PC-9 (cell line): ENCODE results near the gene SNRPE. TPM values are rescaled to one million over a fixed set of nuclear protein-coding genes. Genes with fewer than 3 reads are reported as not detected.

ENCODE experiments used
- Bru-seq: library from RNA; stranded (reverse); fragments of 400-500 nt; gene quantifications from one replicate; lab custom pipeline; 2021; lab: Mats Ljungman, UMichigan
- BruChase-seq, 2 experiments: library from RNA; stranded (reverse); fragments of 400-500 nt; gene quantifications; one replicate each; lab custom pipeline; 2021; lab: Mats Ljungman, UMichigan
- BruUV-seq: library from RNA; stranded (reverse); fragments of 400-500 nt; replicated peaks from 2 replicates; lab custom pipeline; 2021; lab: Mats Ljungman, UMichigan
- CTCF ChIA-PET: fragments of 300-600 bp; sonication (Branson Sonifier 250); formaldehyde crosslinking; loops from one replicate; lab custom pipeline; 2022; ENCODE audit warnings: antibody characterized with exemption; lab: Charles Lee
- POLR2A ChIA-PET: fragments of 300-600 bp; sonication (Branson Sonifier 250); formaldehyde crosslinking; loops from one replicate; lab custom pipeline; 2022; ENCODE audit warnings: antibody characterized with exemption; ENCODE audit not compliant: unreplicated experiment; lab: Charles Lee
- DNase-seq, 2 experiments: peaks; one replicate each; pipeline versions ENCODE4 v3.0.0 to v3.0.0-alpha.2; 2015 to 2022; ENCODE audit warnings: mixed read lengths in 1 of 2
- H2AFZ ChIP-seq: fragments of 200-600 bp; sonication (generic); 2 replicates; pipeline ENCODE4 v1.8.1; 2017; ENCODE audit warnings: antibody characterized with exemption
- H3F3A ChIP-seq: fragments of 200-600 bp; sonication (generic); 2 replicates; pipeline ENCODE4 v1.8.1; 2017; ENCODE audit warnings: antibody characterized with exemption, mild to moderate bottlenecking, low read depth; ENCODE audit not compliant: insufficient read depth
- H3K27ac ChIP-seq: fragments of 200-600 bp; sonication (generic); 2 replicates; pipeline ENCODE4 v1.6.1; 2016; ENCODE audit warnings: mixed run types
- H3K27me3 ChIP-seq: fragments of 200-600 bp; sonication (generic); 2 replicates; pipeline ENCODE4 v1.6.1; 2016; ENCODE audit warnings: low read depth, mixed run types; ENCODE audit not compliant: insufficient read depth
- H3K36me3 ChIP-seq: fragments of 200-600 bp; sonication (generic); 2 replicates; pipeline ENCODE4 v1.6.1; 2016; ENCODE audit warnings: low read depth, mixed run types
- H3K4me1 ChIP-seq: fragments of 200-600 bp; sonication (generic); replicated peaks from 2 replicates; pipeline ENCODE4 v1.6.1; 2016; ENCODE audit warnings: mixed run types; ENCODE audit not compliant: insufficient read depth
- H3K4me2 ChIP-seq: fragments of 200-600 bp; sonication (generic); 2 replicates; pipeline ENCODE4 v1.6.1; 2017; ENCODE audit warnings: mixed run types
- H3K4me3 ChIP-seq: fragments of 200-600 bp; sonication (generic); 2 replicates; pipeline ENCODE4 v1.6.1; 2016; ENCODE audit warnings: mixed run types
- H3K79me2 ChIP-seq: fragments of 200-600 bp; sonication (generic); 2 replicates; pipeline ENCODE4 v1.6.1; 2017; ENCODE audit warnings: low read depth, mixed run types
- H3K9me2 ChIP-seq: fragments of 200-600 bp; sonication (generic); 2 replicates; pipeline ENCODE4 v1.8.1; 2017; ENCODE audit warnings: mild to moderate bottlenecking; ENCODE audit not compliant: insufficient read depth
- H3K9me3 ChIP-seq: fragments of 200-600 bp; sonication (generic); 2 replicates; pipeline ENCODE4 v1.8.1; 2016; ENCODE audit warnings: low read depth; ENCODE audit not compliant: insufficient read depth
- H4K20me1 ChIP-seq: fragments of 200-600 bp; sonication (generic); 2 replicates; pipeline ENCODE4 v1.8.1; 2017; ENCODE audit not compliant: insufficient read depth
- EZH2 ChIP-seq: fragments of 200-600 bp; sonication (generic); IDR thresholded peaks from 2 replicates; pipeline ENCODE4 v1.8.0; 2017; ENCODE audit warnings: antibody characterized with exemption, low read depth
- intact Hi-C: fragments of 100-400 bp; cut with micrococcal nuclease; formaldehyde crosslinking; loops from one replicate; pipeline ENCODE4 v1.10.0; 2022; ENCODE audit not compliant: unreplicated experiment
- long read RNA-seq: library from polyadenylated mRNA; stranded (forward); transcript quantifications from one replicate; pipeline ENCODE4 v2.0.0, GENCODE V29; 2022
- total RNA-seq: library from RNA; stranded (reverse); gene quantifications from 2 replicates; pipeline ENCODE4 v1.2.3, GENCODE V29; 2021
- TF ChIP-seq, protein P1 (sequence below): fragments of 200-600 bp; sonication (generic); conservative IDR thresholded peaks from 2 replicates; pipeline ENCODE4 v1.6.1; 2017; ENCODE audit warnings: mixed run types, antibody characterized with exemption, mild to moderate bottlenecking, moderate library complexity

The SNRPE gene
- total RNA-seq (201 and 218 TPM in 2 replicates), Bru-seq, nascent RNA (percentile 96 among the genes with signal in this experiment), BruChase-seq, experiment 1, labeled RNA remaining after a 2-hour chase (percentile 89 among the genes with signal in this experiment), BruChase-seq, experiment 2, labeled RNA remaining after a 6-hour chase (percentile 95 among the genes with signal in this experiment)
- long read RNA-seq, transcript SNRPE-205 (5 exons, 532 nt) = minor isoform, 6 of 349 reads
- long read RNA-seq, transcript SNRPE-206 (4 exons, 967 nt) = minor isoform, 6 of 349 reads
- long read RNA-seq, transcript SNRPE-202 (5 exons, 942 nt) = major isoform, 306 of 349 reads
- long read RNA-seq, partial matches to known transcripts = 3 of 349 reads
- long read RNA-seq, other reads (novel, unspliced or antisense) = 26 of 349 reads

DNA sequence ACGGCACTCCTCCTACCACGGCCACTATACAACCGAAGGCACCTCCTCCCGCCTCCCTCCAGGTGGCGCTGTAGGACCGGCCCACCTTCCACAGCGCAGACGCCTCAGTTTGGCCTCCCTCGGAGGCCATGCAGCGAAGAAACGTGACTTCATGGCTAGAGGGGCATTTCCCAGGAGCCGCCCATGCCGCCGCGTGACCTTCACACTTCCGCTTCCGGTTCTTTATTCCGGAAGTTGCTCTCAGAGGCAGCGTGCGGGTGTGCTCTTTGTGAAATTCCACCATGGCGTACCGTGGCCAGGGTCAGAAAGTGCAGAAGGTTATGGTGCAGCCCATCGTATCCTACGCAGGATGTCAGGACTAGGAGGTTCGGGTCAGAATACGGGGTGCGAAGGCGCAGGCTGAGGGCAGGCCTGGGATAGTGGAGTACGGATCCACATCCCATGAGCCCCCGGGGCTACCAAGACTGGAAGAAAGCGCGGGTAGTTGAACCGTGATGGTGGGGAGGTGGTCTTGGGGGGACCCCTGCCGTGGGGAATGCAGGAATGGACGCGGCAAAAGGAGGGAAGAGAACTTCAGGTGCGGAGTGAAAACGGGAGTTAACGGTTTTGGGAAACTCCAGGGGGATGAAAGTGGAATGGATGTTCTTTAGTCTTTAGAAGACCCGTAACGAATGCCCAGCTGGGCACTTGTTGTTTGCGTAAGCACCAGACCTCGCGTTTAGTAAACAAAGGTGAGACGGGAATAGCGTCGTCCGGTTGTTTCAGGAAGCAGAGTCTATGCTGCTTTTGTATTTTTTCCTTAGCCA lies at the start of gene SNRPE:
Gene SNRPE, plus strand, starts transcription at position 221 of the 806 bp plus-strand sequence. Its CDS starts 61 bp downstream, at position 282.
- peak within 1 kb of the TSS; percentile 96 for H3K4me2 ChIP-seq
- H3F3A ChIP-seq = peaks cover 50% of the 10 kb centered on the region
- TF ChIP-seq, protein P1, sequence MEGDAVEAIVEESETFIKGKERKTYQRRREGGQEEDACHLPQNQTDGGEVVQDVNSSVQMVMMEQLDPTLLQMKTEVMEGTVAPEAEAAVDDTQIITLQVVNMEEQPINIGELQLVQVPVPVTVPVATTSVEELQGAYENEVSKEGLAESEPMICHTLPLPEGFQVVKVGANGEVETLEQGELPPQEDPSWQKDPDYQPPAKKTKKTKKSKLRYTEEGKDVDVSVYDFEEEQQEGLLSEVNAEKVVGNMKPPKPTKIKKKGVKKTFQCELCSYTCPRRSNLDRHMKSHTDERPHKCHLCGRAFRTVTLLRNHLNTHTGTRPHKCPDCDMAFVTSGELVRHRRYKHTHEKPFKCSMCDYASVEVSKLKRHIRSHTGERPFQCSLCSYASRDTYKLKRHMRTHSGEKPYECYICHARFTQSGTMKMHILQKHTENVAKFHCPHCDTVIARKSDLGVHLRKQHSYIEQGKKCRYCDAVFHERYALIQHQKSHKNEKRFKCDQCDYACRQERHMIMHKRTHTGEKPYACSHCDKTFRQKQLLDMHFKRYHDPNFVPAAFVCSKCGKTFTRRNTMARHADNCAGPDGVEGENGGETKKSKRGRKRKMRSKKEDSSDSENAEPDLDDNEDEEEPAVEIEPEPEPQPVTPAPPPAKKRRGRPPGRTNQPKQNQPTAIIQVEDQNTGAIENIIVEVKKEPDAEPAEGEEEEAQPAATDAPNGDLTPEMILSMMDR = peak; percentile 95
- TF ChIP-seq EZH2 = no peak
- POLR2A ChIA-PET = no interaction called here
- peak within 1 kb of the TSS; percentile 85 for H3K4me3 ChIP-seq
- no peaks in the 10 kb centered on the region for H4K20me1 ChIP-seq
- CTCF ChIA-PET = interaction anchor here (0.7 to 1.4 kb wide), 3 partner anchors 337 to 408 kb away, joined by 3 to 5 read pairs (median 3); no protein-coding TSS in a partner anchor
- H3K27ac ChIP-seq = peak within 1 kb of the TSS; percentile 66
- peaks cover 48% of the 10 kb centered on the region for H3K79me2 ChIP-seq
- no peaks in the 10 kb centered on the region for H3K9me2 ChIP-seq
- peaks cover 21% of the 10 kb centered on the region for H3K4me1 ChIP-seq
- H3K9me3 ChIP-seq = no peaks in the 10 kb centered on the region
- peaks cover 30% of the 10 kb centered on the region for H3K36me3 ChIP-seq
- intact Hi-C loops = loop anchor here (1.0 to 5.0 kb wide), 10 partner anchors 9 to 946 kb away; partner anchors contain the start of genes GOLT1A and SOX13
- peak; percentile 91 to 96 for DNase-seq
- TSS peak; percentile 46 for BruUV-seq
- H3K27me3 ChIP-seq = no peaks in the 10 kb centered on the region
- H2AFZ ChIP-seq = peak within 1 kb of the TSS; percentile 82

DNA sequence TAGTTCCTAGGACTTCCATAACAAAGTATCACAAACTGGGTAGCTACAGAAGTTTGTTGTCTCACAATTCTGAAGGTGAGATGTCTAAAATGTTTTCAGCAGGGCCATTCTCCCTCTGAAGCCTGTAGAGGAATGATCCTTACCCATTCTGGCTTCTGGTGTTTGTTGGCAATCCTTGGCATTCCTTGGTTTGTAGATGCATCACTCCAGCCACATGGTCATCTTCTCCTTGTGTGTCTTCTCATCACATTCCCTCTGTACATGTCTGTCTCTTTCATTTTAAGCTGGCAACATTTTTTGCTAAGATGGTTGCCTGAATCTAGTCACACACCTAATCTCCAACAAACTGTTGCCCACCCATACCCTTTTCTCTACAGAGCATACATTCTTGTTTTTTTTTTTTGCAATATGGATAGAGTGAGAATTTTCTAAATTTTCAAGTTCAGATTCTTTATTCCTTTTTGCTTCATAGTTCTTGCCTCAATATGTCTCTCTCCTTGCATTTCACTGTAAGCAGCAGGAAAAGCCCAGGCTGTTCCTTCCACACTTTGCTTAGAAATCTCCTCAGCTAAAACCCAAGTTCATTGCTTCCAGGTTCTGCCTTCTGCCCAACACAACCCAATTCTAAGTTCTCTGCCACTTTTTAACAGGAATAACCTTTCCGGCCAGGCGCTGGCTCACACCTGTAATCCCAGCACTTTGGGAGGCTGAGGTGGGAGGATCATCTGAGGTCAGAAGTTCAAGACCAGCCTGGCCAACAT lies 47.6 kb upstream of the SNRPE start:
- TF ChIP-seq, protein P1 = no peak
- no peak for TF ChIP-seq EZH2
- no peak overlapping the region for H3K4me2 ChIP-seq
- H3K79me2 ChIP-seq = peaks cover 48% of the 10 kb centered on the region
- peaks cover 30% of the 10 kb centered on the region for H3K36me3 ChIP-seq
- no peaks in the 10 kb centered on the region for H3K4me1 ChIP-seq
- H4K20me1 ChIP-seq = peaks cover 64% of the 10 kb centered on the region
- BruUV-seq = no TSS peak
- intact Hi-C loops = no loop called here
- no peak overlapping the region for H2AFZ ChIP-seq
- POLR2A ChIA-PET = no interaction called here
- H3K9me2 ChIP-seq = no peaks in the 10 kb centered on the region
- no peaks in the 10 kb centered on the region; the same call in 1 of the 2 replicates for H3F3A ChIP-seq
- CTCF ChIA-PET = no interaction called here
- H3K27ac ChIP-seq = no peak overlapping the region
- no peak overlapping the region for H3K4me3 ChIP-seq
- no peaks in the 10 kb centered on the region for H3K27me3 ChIP-seq
- H3K9me3 ChIP-seq = no peaks in the 10 kb centered on the region
- DNase-seq = no peak

DNA sequence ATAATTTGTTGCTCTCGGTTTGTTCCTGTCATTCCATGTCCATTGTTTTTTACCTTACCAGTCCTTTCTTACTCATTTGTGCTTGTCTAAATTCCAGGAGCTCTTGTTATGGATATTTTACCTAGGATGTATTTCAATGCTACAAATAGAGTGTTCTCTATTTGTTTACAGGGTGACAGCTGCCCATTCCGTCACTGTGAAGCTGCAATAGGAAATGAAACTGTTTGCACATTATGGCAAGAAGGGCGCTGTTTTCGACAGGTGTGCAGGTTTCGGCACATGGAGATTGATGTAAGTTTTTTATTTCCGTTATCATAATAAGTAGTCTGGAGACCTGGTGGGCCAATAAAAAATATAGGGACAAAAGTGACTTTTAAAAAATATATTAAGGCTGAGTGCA lies 43.0 kb upstream of the SNRPE start:
- Histone ChIP-seq H3K4me1 (no peaks in the 10 kb centered on the region), H3F3A (no peaks in the 10 kb centered on the region; the same call in 1 of the 2 replicates), H2AFZ (no peak overlapping the region), H3K27me3 (no peaks in the 10 kb centered on the region), H3K4me2 (no peak overlapping the region), H3K4me3 (no peak overlapping the region), H3K27ac (no peak overlapping the region), H3K9me2 (no peaks in the 10 kb centered on the region), H3K9me3 (no peaks in the 10 kb centered on the region), H4K20me1 (peaks cover 74% of the 10 kb centered on the region), H3K36me3 (peaks cover 49% of the 10 kb centered on the region), H3K79me2 (peaks cover 38% of the 10 kb centered on the region)
- POLR2A ChIA-PET = no interaction called here
- TF ChIP-seq, protein P1 = no peak
- no peak for TF ChIP-seq EZH2
- CTCF ChIA-PET = no interaction called here
- DNase-seq = no peak
- no TSS peak for BruUV-seq
- intact Hi-C loops = no loop called here
